ENCODE data around the gene DNER. TPM values are rescaled to one million over a fixed set of nuclear protein-coding genes. Genes with fewer than 3 reads are reported as not detected.

The DNER gene
- total and polyA plus RNA-seq, 2 donors (not counting 3 experiments of a cell fraction or from before 2014, with no cell fraction given) = 0.01 TPM; not detected in 1

- no TSS peak for BruUV-seq (replicated peaks)
- dilution Hi-C loops (cut with MboI; ENCODE audit: extremely low pct_ligation_motif_present, low sequenced_read_pairs) = no loop called here
- TF ChIP-seq CTCF (IDR thresholded peaks at IDR 0.05; ENCODE audit: extremely low read depth in 1 of 2, insufficient read depth in 1 of 2, low read depth in 1 of 2, low read length in 2 of 2) (no peak), JUN (IDR thresholded peaks at IDR 0.05; ENCODE audit: borderline replicate concordance, insufficient read depth, insufficient read length, low read depth) (no peak), MAX (IDR thresholded peaks at IDR 0.05; ENCODE audit: insufficient read depth, insufficient read length) (no peak), POLR2AphosphoS5 (IDR thresholded peaks at IDR 0.05; ENCODE audit: insufficient read depth, low read depth, low read length) (no peak)
These were observed 44.5 kb downstream of the DNER start for GRCh38 chr2:229669841-229670240.

GRCh38 chr2:229666811-229667210, 47.5 kb downstream of the DNER start:
- no peaks in the 10 kb centered on the region for H4K20me1 ChIP-seq (replicated peaks; ENCODE audit: control insufficient read depth, extremely low read depth, insufficient read depth, low read length)
- no peaks in the 10 kb centered on the region for H3K9me1 ChIP-seq (replicated peaks; ENCODE audit: control insufficient read depth, extremely low read depth, insufficient read depth, low read length)
- no peak overlapping the region for H3K4me3 ChIP-seq (replicated peaks in 1 of 3; ENCODE audit: insufficient read depth in 1 of 3, low read depth in 1 of 3, low read length in 3 of 3)
- H3K4me2 ChIP-seq (ENCODE audit: insufficient read depth, low read length) = no peak overlapping the region
- dilution Hi-C loops (cut with MboI; ENCODE audit: extremely low pct_ligation_motif_present, low sequenced_read_pairs) (no loop called here), intact Hi-C loops (cut with micrococcal nuclease) (no loop called here)
- DNase-seq (ENCODE audit: low read depth, low spot score) (no peak), FAIRE-seq (no peak)
- no peak overlapping the region for H2AFZ ChIP-seq (ENCODE audit: low read depth, low read length)
- ChIA-PET POLR2A (no interaction called here), CTCF (no interaction called here)
- H3K27ac ChIP-seq (ENCODE audit: insufficient read depth, low read depth, low read length) = no peak overlapping the region
- BruUV-seq (replicated peaks) = no TSS peak
- no peak for TF ChIP-seq EZH2 (IDR thresholded peaks at IDR 0.05; ENCODE audit: borderline replicate concordance, low read depth, low read length, severe bottlenecking)
- no peak for TF ChIP-seq POLR2A (IDR thresholded peaks at IDR 0.05; ENCODE audit: low read depth, low read length)
- no peak for TF ChIP-seq GATA2 (IDR thresholded peaks at IDR 0.05; ENCODE audit: insufficient read depth, insufficient read length, low read depth, low read length)
- no peak for TF ChIP-seq MAX (IDR thresholded peaks at IDR 0.05; ENCODE audit: insufficient read depth, insufficient read length)
- no peak for TF ChIP-seq FOS (IDR thresholded peaks at IDR 0.05; ENCODE audit: borderline replicate concordance, insufficient read depth, low read length)
- no peak for TF ChIP-seq POLR2AphosphoS5 (IDR thresholded peaks at IDR 0.05; ENCODE audit: insufficient read depth, low read depth, low read length)
- no peak for TF ChIP-seq CTCF (IDR thresholded peaks at IDR 0.05; ENCODE audit: extremely low read depth in 1 of 2, insufficient read depth in 1 of 2, low read depth in 1 of 2, low read length in 2 of 2)
- TF ChIP-seq MYC (IDR thresholded peaks at IDR 0.05; ENCODE audit: low read depth, low read length) = no peak
- TF ChIP-seq JUN (IDR thresholded peaks at IDR 0.05; ENCODE audit: borderline replicate concordance, insufficient read depth, insufficient read length, low read depth) = no peak
- no peak overlapping the region for H3K9ac ChIP-seq (replicated peaks; ENCODE audit: extremely low read depth, insufficient read depth, low read length)
- no peaks in the 10 kb centered on the region for H3K4me1 ChIP-seq (ENCODE audit: control insufficient read depth, extremely low read depth, insufficient read depth, low read length)
- H3K79me2 ChIP-seq (ENCODE audit: control insufficient read depth, insufficient read depth, low read length) = no peaks in the 10 kb centered on the region
- no peaks in the 10 kb centered on the region for H3K36me3 ChIP-seq (ENCODE audit: control insufficient read depth in 2 of 2, extremely low read depth in 1 of 2, insufficient read depth in 2 of 2, low read length in 2 of 2)
- no peaks in the 10 kb centered on the region for H3K9me3 ChIP-seq (replicated peaks; ENCODE audit: control insufficient read depth, insufficient read depth, low read length)
- no peaks in the 10 kb centered on the region for H3K27me3 ChIP-seq (ENCODE audit: control insufficient read depth in 2 of 2, insufficient read depth in 2 of 2, low read length in 2 of 2)

More at GRCh38 chr2:229669841-229670240, 44.5 kb downstream of the DNER start:
- POLR2A ChIA-PET = no interaction called here
- no peak for FAIRE-seq
- Histone ChIP-seq H3K79me2 (ENCODE audit: control insufficient read depth, insufficient read depth, low read length) (no peaks in the 10 kb centered on the region), H3K27me3 (ENCODE audit: control insufficient read depth in 2 of 2, insufficient read depth in 2 of 2, low read length in 2 of 2) (no peaks in the 10 kb centered on the region), H3K36me3 (ENCODE audit: control insufficient read depth in 2 of 2, extremely low read depth in 1 of 2, insufficient read depth in 2 of 2, low read length in 2 of 2) (no peaks in the 10 kb centered on the region), H3K9me3 (replicated peaks; ENCODE audit: control insufficient read depth, insufficient read depth, low read length) (no peaks in the 10 kb centered on the region), H4K20me1 (replicated peaks; ENCODE audit: control insufficient read depth, extremely low read depth, insufficient read depth, low read length) (no peaks in the 10 kb centered on the region), H3K27ac (ENCODE audit: insufficient read depth, low read depth, low read length) (no peak overlapping the region), H3K4me3 (replicated peaks in 1 of 3; ENCODE audit: insufficient read depth in 1 of 3, low read depth in 1 of 3, low read length in 3 of 3) (no peak overlapping the region), H3K9me1 (replicated peaks; ENCODE audit: control insufficient read depth, extremely low read depth, insufficient read depth, low read length) (no peaks in the 10 kb centered on the region), H3K4me1 (ENCODE audit: control insufficient read depth, extremely low read depth, insufficient read depth, low read length) (no peaks in the 10 kb centered on the region), H2AFZ (ENCODE audit: low read depth, low read length) (no peak overlapping the region), H3K9ac (replicated peaks; ENCODE audit: extremely low read depth, insufficient read depth, low read length) (no peak overlapping the region), H3K4me2 (ENCODE audit: insufficient read depth, low read length) (no peak overlapping the region)
- intact Hi-C loops (cut with micrococcal nuclease) = no loop called here
- CTCF ChIA-PET = no interaction called here
- DNase-seq (ENCODE audit: low read depth, low spot score) = no peak
